Testis (tissue), 2 donors: ENCODE data around the gene WWC2.

Experiments
- POLR2A ChIP-seq: fragments of 450-650 bp; IDR thresholded peaks from one replicate; pipeline ENCODE4 v1.6.1; 2017; ENCODE audit warnings: antibody characterized with exemption, mild to moderate bottlenecking, moderate library complexity
- TF ChIP-seq, protein P1 (sequence below), 3 experiments: fragments of 450-650 bp in 2 of 3; fragments of 200-600 bp in 1 of 3; sonication (generic) in 1 of 3; IDR thresholded peaks; one replicate each; pipeline ENCODE4 v1.5.1; 2016 to 2019; ENCODE audit warnings: antibody characterized with exemption in 3 of 3, mild to moderate bottlenecking in 2 of 3, moderate library complexity in 1 of 3

DNA sequence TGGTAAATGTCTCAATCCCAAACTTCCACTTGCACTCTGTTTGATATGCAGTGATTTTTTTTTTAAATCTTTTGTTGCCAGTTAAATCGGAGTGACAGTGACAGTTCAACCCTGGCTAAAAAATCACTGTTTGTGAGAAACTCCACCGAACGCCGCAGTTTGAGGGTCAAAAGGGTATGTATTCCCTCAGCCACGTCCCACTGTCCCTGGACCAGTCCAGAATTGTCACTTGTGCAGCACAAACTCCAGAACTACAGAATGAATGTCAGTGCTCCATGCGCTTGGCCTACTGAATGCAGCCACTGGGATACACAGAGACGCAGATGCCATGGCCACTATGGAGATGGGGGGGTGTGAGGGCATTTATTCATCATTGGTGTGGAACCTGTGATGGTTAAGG, 186.8 kb downstream of the WWC2 start:
- TF ChIP-seq, protein P1, sequence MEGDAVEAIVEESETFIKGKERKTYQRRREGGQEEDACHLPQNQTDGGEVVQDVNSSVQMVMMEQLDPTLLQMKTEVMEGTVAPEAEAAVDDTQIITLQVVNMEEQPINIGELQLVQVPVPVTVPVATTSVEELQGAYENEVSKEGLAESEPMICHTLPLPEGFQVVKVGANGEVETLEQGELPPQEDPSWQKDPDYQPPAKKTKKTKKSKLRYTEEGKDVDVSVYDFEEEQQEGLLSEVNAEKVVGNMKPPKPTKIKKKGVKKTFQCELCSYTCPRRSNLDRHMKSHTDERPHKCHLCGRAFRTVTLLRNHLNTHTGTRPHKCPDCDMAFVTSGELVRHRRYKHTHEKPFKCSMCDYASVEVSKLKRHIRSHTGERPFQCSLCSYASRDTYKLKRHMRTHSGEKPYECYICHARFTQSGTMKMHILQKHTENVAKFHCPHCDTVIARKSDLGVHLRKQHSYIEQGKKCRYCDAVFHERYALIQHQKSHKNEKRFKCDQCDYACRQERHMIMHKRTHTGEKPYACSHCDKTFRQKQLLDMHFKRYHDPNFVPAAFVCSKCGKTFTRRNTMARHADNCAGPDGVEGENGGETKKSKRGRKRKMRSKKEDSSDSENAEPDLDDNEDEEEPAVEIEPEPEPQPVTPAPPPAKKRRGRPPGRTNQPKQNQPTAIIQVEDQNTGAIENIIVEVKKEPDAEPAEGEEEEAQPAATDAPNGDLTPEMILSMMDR (IDR thresholded peaks at IDR 0.05): no peak
- no peak for TF ChIP-seq POLR2A
